HG03432 (cell line): ENCODE data around the gene NXPE3.

Source experiments
- ATAC-seq: cut with Tn5 transposase; IDR thresholded peaks from one replicate; pipeline ENCODE4 v1.9.1; 2021; ENCODE audit warnings: mild to moderate bottlenecking, moderate library complexity; ENCODE audit not compliant: unreplicated experiment

NXPE3 gene

DNA sequence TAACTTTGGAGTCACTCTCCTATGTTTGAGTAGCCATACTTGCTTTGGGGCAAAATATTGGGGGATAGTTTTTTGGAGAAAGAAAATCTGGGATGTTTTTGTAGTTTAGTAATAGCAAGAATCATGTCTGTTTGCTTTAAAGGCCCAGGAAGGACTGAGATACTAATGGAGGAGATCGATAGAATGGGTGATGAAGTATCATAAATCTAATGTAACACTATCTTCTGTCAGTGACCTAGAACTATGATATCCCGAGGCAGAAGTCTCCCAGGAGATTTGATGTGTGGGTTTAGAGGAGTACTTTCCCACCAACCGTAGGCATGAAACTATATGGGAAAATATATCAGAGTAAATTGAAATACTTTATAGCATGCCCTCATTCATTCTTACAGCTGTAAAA, 49.3 kb downstream of the NXPE3 start:
- no peak for ATAC-seq

DNA sequence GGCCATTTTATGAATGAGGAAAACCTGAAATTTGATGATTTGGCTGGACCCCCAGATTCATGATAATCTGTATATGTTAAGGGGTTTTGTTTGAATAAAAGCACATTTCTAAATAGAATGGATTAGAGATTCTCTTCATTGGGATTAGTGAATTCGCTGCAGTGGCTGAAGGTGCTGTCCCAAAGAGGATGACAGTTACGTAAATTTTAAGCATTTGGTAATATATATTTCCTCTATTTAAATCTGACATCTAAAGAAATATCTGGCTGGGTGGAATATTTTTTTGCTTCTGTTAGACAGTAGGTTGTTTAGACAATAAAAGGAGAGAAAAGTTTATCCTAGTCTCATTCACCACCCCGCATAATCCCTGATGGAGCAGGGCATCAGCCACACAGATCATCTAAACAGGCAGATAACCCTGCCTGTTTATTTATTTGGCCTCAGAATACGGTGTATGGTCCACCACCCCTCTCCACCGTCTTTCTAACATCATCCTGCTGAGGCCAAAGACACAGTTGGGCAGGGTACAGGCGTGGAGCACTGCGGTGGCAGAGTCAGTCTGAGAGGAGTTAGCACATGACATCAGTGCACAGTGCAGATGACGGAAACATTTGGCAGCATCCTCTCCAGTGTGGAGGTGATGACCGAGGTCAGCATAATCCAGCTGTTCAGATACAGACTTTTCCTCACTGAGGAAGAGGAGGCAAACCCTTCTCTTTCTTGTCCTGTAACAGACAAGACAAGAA, 49.9 kb downstream of the NXPE3 start:
- ATAC-seq, result peak; percentile 51

DNA sequence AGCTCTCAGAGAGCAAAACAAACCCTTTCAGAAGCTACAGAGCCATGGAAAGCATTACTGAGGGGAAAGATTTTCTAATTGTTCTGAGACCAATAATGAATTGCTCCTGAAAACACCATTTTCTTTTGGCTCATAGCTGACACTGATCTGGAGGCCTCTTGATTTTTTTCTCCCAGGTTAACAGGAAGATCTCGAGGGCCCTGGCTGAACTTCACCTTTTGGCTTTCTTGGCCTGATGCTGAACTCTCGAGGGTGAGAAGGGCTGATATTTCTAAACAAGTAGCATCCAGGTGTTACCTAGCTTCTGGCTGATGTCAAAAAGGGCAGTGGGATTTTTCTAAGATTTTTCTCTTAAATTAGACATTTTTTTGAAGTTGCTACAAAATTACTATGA, 50.4 kb downstream of the NXPE3 start:
- ATAC-seq, result no peak

- peak; percentile 23 for ATAC-seq
These were observed 50.9 kb downstream of the NXPE3 start for GRCh38 chr3:101829874-101830273.

- ATAC-seq, result no peak
These were observed 54.5 kb downstream of the NXPE3 start for GRCh38 chr3:101833446-101833974.

GRCh38 chr3:101835676-101836075, 56.7 kb downstream of the NXPE3 start:
- ATAC-seq, result no peak

DNA sequence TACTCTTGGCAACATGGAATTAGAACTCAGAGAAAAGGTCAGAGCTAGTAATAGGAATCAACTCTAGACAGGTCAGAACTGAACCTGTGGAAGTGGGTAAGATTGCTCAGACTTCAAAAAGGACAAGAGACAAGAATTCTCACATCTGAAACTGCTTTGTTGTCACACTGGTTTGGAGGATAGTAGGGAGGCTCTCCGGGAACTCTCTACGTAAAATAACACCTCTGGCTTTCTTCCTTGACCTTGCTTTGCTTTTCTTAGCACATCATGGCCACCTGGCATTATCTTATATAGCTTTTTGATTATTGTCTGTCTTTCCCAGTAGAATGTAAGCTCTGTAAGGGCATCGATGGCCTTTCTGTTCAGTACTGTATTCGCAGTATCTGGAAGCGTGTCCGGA, 57.1 kb downstream of the NXPE3 start:
- ATAC-seq, result no peak

GRCh38 chr3:101836652-101837598, 57.9 kb downstream of the NXPE3 start:
- peak; percentile 42 for ATAC-seq

- ATAC-seq, result no peak
These were observed 59.7 kb downstream of the NXPE3 start for GRCh38 chr3:101838691-101839090.

- ATAC-seq, result no peak
These were observed 61.1 kb downstream of the NXPE3 start for GRCh38 chr3:101840066-101840465.

- no peak for ATAC-seq
These were observed 63.4 kb downstream of the NXPE3 start for GRCh38 chr3:101842245-101842934.

GRCh38 chr3:101842935-101843330, 63.9 kb downstream of the NXPE3 start:
- peak; percentile 31 for ATAC-seq

- ATAC-seq, result no peak
These were observed 66.4 kb downstream of the NXPE3 start for GRCh38 chr3:101845425-101845824.

DNA sequence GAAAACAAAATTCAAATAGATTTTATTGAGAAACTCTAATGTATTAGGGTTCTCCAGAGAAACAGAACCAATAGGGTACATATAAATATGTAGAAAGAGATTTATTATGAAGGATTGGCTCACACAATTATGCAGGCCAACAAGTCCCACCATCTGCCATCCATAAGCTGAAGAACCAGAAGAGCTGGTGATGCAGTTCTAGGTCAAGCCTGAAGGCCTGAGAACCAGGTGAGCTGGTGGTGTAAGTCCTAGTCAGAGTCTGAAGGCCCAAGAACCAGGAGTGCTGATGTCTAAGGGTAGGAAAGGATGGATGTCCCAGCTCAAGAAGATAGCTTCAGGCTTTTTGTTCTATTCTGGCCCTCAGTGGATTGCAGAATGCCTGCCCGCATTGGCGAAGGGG, 67.7 kb downstream of the NXPE3 start:
- ATAC-seq, result no peak

GRCh38 chr3:101847328-101847727, 68.3 kb downstream of the NXPE3 start:
- no peak for ATAC-seq

DNA sequence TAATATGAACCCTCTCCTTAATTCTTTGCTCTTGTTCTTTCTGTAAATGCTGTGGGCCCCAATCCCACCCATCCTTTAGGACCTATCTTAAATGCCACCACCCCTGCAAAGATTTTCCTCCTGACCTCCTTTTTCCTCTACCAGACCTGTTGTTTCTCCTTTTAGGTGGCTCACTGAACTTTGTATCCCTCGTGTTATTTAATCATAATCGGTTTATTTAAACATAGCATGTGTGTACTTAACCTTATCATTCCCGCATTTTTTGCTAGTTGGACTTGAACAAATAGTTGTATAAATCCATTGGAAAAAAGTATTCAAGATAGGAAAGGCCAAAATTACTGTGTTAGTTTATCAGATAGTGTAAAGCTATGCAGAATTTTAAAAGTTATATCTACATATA, 69.3 kb downstream of the NXPE3 start:
- no peak for ATAC-seq

- ATAC-seq, result peak; percentile 84
These were observed 70.0 kb downstream of the NXPE3 start, which contains the start of gene NFKBIZ for GRCh38 chr3:101848754-101849713. TSS of gene NFKBIZ (plus strand) at chr3:101849514. CDS start at chr3:101849629, 115 bp downstream.

DNA sequence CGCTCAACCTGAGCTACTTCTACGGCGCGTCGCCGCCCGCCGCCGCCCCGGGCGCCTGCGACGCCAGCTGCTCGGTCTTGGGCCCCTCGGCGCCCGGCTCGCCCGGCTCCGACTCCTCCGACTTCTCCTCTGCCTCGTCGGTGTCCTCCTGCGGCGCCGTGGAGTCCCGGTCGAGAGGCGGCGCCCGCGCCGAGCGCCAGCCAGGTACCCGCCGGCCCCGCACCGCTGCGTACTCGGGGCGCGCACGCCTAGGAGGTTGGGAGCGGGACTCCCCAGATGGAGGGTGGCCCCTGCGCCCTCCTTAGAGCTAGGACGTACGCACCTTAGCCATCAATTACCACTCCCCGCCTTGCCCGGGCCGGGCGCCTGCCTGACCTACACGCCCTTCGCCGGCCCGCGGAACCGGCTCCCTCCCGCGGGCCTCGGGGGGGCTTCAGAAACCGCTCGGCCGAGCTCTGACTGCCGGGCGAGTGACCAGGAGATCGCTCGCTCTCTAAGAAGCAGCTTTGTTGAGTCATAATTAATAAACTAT, 70.8 kb downstream of the NXPE3 start:
- peak; percentile 34 for ATAC-seq

DNA sequence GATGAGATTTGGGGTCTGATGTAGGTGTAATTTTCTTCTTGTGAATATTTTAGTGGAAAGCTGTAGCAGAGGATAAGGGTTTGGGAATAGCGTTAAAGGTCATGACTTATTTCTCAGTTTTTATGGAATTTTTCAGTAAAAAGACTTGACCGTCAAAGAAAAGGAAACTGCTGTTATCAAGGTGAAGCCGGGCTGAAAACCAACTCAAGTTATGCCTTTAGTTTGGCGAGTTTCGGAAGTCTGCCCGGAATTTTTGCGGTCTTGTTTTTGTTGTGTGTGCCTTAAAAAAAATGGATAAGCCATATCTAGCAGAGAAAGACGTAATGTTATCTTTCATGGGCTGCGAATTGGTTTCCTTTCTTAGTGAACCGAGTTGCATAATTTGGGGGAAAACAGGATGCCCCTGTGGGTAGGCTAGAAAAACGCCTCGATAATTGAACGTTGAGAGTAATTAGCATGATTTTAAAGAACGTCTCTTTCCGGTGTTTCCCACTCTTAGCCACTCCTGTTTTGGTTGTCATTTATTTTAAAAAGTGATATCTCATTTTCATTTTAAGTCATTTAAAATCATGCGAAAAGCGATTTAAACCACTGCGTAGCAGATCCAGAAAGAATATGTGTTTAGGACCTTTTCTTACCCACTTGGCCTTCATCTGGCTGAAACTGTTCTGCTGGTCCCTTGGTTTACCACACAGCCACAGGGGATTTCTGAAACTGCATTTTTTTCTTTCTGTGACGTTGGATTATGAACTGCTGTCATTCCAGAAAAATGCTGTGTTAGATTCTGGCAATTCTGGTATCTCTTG, 71.4 kb downstream of the NXPE3 start:
- peak; percentile 30 for ATAC-seq
